Tibial nerve (tissue), 3 donors: ENCODE measurements around the gene NEMP2.

Experiments
- POLR2A ChIP-seq, 2 donors: fragments of 450-650 bp; IDR thresholded peaks; one replicate each; pipeline ENCODE4 v1.6.1; 2017; ENCODE audit warnings: antibody characterized with exemption in 2 of 2, mild to moderate bottlenecking in 2 of 2, moderate library complexity in 2 of 2
- TF ChIP-seq, protein P1 (sequence below), 5 experiments: fragments of 200-600 bp in 3 of 5; fragments of 450-650 bp in 2 of 5; sonication (generic) in 3 of 5; IDR thresholded peaks; one replicate each; pipeline ENCODE4 v1.5.1; 2016 to 2019; ENCODE audit warnings: antibody characterized with exemption in 5 of 5, mild to moderate bottlenecking in 3 of 5, moderate library complexity in 2 of 5

DNA sequence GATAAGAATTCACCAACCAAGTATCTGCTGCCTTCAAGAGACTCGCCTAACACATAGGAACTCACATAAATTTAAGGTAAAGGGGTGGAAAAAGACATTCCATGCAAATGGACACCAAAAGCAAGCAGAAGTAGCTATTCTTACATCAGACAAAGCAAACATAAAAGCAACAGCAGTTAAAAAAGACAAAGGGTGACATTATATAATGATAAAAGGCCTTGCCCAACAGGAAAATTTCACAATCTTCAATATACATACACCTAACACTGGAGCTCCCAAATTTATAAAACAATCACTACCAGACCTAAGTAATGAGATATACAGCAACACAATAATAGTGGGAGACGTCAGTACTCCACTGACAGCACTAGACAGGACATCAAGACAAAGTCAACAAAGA, 41.4 kb downstream of the NEMP2 start:
- TF ChIP-seq POLR2A (IDR thresholded peaks at IDR 0.05), result no peak
- TF ChIP-seq, protein P1, sequence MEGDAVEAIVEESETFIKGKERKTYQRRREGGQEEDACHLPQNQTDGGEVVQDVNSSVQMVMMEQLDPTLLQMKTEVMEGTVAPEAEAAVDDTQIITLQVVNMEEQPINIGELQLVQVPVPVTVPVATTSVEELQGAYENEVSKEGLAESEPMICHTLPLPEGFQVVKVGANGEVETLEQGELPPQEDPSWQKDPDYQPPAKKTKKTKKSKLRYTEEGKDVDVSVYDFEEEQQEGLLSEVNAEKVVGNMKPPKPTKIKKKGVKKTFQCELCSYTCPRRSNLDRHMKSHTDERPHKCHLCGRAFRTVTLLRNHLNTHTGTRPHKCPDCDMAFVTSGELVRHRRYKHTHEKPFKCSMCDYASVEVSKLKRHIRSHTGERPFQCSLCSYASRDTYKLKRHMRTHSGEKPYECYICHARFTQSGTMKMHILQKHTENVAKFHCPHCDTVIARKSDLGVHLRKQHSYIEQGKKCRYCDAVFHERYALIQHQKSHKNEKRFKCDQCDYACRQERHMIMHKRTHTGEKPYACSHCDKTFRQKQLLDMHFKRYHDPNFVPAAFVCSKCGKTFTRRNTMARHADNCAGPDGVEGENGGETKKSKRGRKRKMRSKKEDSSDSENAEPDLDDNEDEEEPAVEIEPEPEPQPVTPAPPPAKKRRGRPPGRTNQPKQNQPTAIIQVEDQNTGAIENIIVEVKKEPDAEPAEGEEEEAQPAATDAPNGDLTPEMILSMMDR (IDR thresholded peaks at IDR 0.05), result no peak
